Measurements from ENCODE around the gene MAP2K1.
A peak's percentile ranks its signal among the peaks of the same experiment; 100 is the strongest.
"Not testable (repeated sequence)": the region's sequence is repeated elsewhere in the genome, so short reads cannot be mapped to it uniquely, and the experiment has no call there.

MAP2K1 gene

GRCh38 chr15:66386204-66387123, at the start of gene MAP2K1:
MAP2K1 (plus strand) TSS chr15:66386912; CDS start chr15:66387348, 436 bp downstream.
- peak; percentile 97 to 98 for DNase-seq (ENCODE audit: low read depth in 2 of 2)

GRCh38 chr15:66348530-66348929, 38.2 kb upstream of the MAP2K1 start:
- not testable (repeated sequence) for DNase-seq (ENCODE audit: low read depth in 2 of 2)

GRCh38 chr15:66356077-66356358, 30.7 kb upstream of the MAP2K1 start:
- no peak for DNase-seq (ENCODE audit: low read depth in 2 of 2)

- peak; percentile 89 to 94 for DNase-seq (ENCODE audit: low read depth in 2 of 2)
Observed at GRCh38 chr15:66356359-66357236, 30.1 kb upstream of the MAP2K1 start, which contains the start of gene TIPIN. TIPIN (minus strand) TSS chr15:66356685; CDS start chr15:66352947, 3,738 bp downstream.

- no peak for DNase-seq (ENCODE audit: low read depth in 2 of 2)
Observed at GRCh38 chr15:66359740-66360139, 27.0 kb upstream of the MAP2K1 start.

- not testable (repeated sequence) for DNase-seq (ENCODE audit: low read depth in 2 of 2)
Observed at GRCh38 chr15:66361745-66362460, 24.8 kb upstream of the MAP2K1 start.

GRCh38 chr15:66362776-66363175, 23.9 kb upstream of the MAP2K1 start:
- DNase-seq (ENCODE audit: low read depth in 2 of 2), result no peak

GRCh38 chr15:66364944-66365528, 21.7 kb upstream of the MAP2K1 start:
- no peak for DNase-seq (ENCODE audit: low read depth in 2 of 2)

GRCh38 chr15:66369773-66370651, 16.7 kb upstream of the MAP2K1 start:
- no peak for DNase-seq (ENCODE audit: low read depth in 2 of 2)

GRCh38 chr15:66374179-66374578, 12.5 kb upstream of the MAP2K1 start:
- DNase-seq (ENCODE audit: low read depth in 2 of 2), result no peak

GRCh38 chr15:66378814-66379430, 7.8 kb upstream of the MAP2K1 start:
- no peak for DNase-seq (ENCODE audit: low read depth in 2 of 2)

- DNase-seq (ENCODE audit: low read depth in 2 of 2), result not testable (repeated sequence)
Observed at GRCh38 chr15:66381376-66381775, 5.3 kb upstream of the MAP2K1 start.

GRCh38 chr15:66387163-66388042, 691 bp downstream of the MAP2K1 start:
- DNase-seq (ENCODE audit: low read depth in 2 of 2), result peak; percentile 36 to 49

GRCh38 chr15:66388043-66388363, 1.3 kb downstream of the MAP2K1 start:
- DNase-seq (ENCODE audit: low read depth in 2 of 2), result no peak

- DNase-seq (ENCODE audit: low read depth in 2 of 2), result no peak
Observed at GRCh38 chr15:66388576-66388975, 1.9 kb downstream of the MAP2K1 start.

- DNase-seq (ENCODE audit: low read depth in 2 of 2), result no peak
Observed at GRCh38 chr15:66389098-66389858, 2.6 kb downstream of the MAP2K1 start.

- no peak for DNase-seq (ENCODE audit: low read depth in 2 of 2)
Observed at GRCh38 chr15:66389859-66390381, 3.2 kb downstream of the MAP2K1 start.

- no peak for DNase-seq (ENCODE audit: low read depth in 2 of 2)
Observed at GRCh38 chr15:66390678-66391077, 4.0 kb downstream of the MAP2K1 start.

Measured in stimulated activated CD8-positive, alpha-beta memory T cell treated with anti-CD3 and anti-CD28 coated beads, Interleukin-7, amount 100 ng/mL, for 1 hour (primary cell).